HG03432 (cell line): ENCODE results near the gene DBF4B.
A peak's percentile ranks its signal among the peaks of the same experiment; 100 is the strongest.
"Not testable (repeated sequence)": the region's sequence is repeated elsewhere in the genome, so short reads cannot be mapped to it uniquely, and the experiment has no call there.

Experiments
- ATAC-seq: cut with Tn5 transposase; IDR thresholded peaks from one replicate; pipeline ENCODE4 v1.9.1; 2021; ENCODE audit warnings: mild to moderate bottlenecking, moderate library complexity; ENCODE audit not compliant: unreplicated experiment

The DBF4B gene, protein sequence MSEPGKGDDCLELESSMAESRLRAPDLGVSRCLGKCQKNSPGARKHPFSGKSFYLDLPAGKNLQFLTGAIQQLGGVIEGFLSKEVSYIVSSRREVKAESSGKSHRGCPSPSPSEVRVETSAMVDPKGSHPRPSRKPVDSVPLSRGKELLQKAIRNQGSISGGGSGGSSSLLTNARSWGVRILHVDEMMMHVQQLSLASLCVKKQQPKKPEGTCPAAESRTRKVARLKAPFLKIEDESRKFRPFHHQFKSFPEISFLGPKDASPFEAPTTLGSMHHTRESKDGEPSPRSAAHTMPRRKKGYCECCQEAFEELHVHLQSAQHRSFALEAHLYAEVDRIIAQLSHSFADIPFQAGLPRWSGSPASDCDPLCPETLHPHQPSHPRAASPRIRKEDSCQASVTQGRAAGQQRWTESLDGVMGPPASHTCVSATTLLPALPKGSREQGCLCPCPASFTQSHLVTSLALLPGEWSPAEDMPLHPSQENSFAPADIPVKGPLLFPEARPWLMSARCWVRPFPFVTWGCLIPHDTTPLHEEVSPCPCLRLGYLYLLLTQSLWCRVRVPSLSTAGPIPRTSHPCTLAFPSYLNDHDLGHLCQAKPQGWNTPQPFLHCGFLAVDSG

GRCh38 chr17:44708401-44709263, at the start of gene DBF4B:
TSS of gene DBF4B (plus strand) at chr17:44708665. CDS start at chr17:44708821, 156 bp downstream.
- ATAC-seq = no peak

- no peak for ATAC-seq
These were observed 46.6 kb upstream of the DBF4B start for GRCh38 chr17:44661835-44662234.

- ATAC-seq = no peak
These were observed 45.4 kb upstream of the DBF4B start for GRCh38 chr17:44663095-44663494.

GRCh38 chr17:44664867-44665266, 43.6 kb upstream of the DBF4B start:
- no peak for ATAC-seq

DNA sequence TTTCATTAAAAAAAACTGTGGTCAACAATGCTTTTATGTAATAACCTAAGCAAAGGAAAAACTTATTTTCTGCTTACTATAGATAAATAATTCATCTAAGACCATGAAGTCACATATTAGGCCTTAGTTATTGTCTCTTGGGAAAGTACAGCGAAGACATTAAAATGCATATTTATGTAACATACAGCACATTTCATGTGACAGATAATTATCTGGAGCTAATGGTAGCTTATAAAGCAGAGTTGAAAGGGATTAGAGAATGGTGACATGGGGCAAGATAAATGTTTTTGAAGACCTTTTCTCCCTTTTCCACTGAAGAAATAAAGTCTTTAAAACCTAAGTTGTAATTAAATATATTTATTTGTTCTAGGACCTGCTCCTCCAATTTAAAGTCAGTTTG, 42.5 kb upstream of the DBF4B start:
- ATAC-seq = no peak

DNA sequence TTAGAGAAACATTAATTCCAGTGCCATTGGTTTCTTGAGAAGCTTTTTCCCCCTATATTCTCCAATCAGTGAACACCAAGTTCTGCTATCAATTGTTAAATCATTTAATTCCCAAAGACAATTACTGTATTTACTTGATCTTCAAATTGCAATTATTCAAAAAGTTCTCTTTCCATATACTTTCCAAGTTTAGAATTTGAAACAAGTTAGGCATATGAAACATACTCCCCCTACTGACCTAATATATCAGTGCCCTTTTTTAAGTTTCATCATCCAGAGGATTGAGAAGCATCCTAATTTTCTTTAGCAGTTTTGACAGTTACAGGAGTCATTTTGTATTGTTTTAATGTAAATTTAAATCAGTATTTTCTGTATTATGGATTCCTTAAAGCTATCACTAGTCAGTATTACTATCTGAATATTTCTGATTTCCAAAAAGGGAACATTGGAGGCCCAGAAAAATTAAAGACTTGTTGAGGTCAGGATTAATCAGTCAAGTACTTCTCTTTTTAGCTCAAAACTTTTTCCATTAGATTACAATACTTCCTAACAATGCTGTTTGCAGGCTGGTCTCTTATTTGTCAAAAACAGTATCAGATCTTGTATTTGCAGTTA, 35.9 kb upstream of the DBF4B start:
- no peak for ATAC-seq

DNA sequence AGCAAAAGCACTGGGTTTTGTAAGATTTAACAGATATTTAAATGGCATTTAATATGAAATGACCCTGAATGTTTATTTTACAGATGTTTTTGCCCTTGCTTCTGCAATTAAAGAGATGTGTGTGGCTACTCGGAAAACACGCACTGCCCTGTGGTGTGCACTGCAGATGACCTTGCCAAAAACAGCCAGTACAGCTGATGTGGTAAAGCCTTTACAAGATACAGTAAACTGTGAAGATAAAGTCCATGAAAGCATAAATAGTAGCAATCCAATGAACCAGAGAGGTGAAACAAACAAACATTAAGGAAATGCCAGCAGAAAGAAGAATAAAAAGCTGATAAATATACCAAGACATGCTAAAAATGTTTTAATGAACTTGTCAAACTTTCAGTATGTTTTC, 34.6 kb upstream of the DBF4B start:
- no peak for ATAC-seq

DNA sequence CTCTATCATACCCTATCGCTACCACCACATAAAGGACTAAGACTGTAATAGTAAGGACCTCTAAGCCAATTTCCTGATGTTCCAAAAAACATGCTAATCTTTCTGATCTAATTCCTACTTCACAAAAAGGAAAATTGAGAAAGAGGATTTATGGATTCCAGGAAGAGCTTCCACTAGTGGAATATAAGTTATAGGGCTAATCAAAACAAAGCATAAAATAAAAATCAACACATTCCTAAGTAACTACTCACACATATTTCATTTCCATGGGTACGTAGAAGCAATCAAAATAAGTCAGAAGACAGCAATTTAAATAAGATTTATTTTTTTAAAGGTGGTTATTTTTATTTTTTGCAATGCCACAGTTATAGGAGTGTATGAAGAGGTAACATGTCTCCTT, 31.3 kb upstream of the DBF4B start:
- no peak for ATAC-seq

GRCh38 chr17:44683303-44683702, 25.2 kb upstream of the DBF4B start:
- ATAC-seq = not testable (repeated sequence)

GRCh38 chr17:44687756-44688155, 20.7 kb upstream of the DBF4B start:
- no peak for ATAC-seq

GRCh38 chr17:44688200-44688599, 20.3 kb upstream of the DBF4B start:
- no peak for ATAC-seq

DNA sequence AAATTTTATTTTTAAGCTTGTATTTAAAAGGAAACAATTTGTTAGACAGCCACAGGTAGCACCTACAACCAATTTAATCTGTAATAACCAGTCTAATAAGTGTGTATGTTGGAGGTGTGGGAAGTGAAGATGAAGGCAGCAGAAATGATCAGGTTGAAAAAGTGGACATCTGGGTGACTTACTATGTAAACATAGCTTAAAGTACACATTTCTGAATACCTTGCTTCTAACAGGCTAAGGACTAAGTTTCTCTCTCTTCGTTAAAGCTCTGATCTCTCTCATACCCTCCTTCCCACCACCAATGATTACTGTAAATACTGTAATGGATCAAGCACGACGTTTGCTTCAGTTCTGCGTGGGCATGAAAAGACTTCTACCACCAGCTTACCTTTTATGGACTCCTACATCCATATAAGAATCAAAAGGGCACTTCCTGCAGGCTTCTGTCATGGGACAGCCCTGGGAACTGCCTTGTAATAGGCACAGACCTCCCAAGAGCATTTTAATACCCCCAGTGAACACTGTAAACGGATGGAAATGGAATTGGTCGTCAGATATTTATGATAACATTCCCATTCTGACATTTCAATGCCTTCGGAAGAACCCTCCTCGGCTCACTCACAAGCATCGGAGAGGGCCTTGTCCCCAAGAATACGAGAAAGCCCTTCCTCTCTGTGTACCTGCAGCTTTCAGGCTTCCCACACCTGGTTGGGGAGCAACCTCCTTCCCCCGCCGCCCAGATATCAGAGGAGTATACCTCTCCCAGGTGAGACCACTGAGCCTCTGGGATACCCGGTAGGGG, 19.6 kb upstream of the DBF4B start:
- ATAC-seq = peak; percentile 20

DNA sequence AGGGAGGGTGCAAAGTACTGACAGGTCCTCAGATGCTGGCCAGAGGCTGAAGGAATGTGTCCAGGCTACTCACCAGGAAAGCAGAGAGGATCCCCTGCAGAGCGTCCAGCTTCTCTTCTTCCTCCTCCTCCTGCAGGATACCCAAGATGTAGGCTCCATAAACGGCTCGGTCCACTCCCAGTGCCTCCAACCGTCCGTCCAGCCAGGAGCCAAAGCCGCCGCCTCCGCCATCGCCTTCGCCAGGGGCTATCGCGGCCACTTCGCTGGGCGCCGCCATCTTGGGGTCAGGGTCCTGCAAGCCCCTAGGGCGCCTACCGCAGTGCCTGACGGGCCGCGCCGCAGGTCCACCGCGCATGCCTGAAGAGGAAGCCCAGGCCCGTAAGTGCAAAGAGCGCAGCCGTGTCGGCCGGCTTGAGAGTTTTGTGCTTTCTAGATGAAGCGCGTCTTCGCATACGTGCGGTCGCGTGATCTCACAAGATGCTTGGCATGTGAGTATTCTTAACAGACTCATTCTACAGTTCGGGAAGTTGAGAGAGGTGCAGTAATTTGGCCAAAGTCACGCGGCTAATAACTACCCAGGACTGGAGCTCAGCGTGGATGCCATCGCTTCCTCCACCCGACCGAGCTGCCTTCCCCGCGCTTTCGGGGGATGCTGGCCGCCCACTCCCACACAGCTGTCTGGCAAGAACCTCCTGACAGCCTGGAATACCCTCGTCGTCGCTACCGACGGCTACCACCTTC, 18.8 kb upstream of the DBF4B start, which contains the start of gene CCDC43:
Gene CCDC43, minus strand, starts transcription at position 300 of the 741 bp plus-strand sequence. Its CDS starts 23 bp downstream, at position 277.
- peak; percentile 89 for ATAC-seq

- ATAC-seq = not testable (repeated sequence)
These were observed 17.6 kb upstream of the DBF4B start for GRCh38 chr17:44690746-44691306.

DNA sequence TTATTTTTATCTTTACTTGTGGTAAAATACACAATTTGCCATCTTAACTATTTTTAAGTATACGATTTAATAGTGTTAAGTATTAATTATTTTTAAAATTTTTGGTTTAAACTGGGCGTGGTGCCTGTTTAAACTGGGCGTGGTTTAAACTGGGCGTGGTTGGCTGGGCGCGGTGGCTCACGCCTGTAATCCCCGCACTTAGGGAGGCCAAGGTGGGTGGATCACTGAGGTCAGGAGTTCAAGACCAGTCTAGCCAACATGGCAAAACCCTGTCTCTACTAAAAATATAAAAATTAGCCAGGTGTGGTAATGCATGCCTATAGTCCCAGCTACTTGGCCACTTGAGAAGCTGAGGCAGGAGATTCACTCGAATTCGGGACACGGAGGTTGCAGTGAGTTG, 14.9 kb upstream of the DBF4B start:
- ATAC-seq = no peak

GRCh38 chr17:44700288-44700687, 8.2 kb upstream of the DBF4B start:
- ATAC-seq = not testable (repeated sequence)

DNA sequence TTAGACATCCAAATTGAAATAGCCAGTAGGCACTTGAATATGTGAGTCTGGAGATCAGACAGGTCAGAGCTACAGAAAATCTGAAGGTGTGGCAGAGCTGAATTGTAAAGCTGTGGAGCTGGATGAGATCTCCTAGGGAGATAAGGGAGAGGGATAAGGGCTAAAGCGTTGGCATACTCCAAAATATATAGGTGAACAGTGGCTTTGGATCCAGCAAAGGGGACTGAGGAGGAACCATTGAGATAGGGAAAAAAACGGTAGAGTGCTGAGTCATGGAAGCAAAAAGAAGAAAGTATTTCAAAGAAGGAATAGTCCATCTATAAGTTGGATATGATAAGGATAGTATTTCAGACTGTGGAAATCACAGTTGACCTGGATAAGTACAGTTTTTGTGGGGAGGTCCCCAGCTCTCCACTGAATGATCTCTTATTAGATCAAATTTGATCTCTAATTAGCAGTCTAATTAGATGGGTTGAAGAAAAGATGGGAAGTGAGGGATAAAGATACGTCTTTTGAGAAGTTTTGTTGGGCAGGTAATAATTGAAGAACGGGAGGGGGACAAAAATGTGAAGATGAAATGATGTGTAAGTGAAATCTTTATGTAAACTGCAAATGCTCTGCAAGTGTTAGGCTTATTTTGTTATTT, 587 bp upstream of the DBF4B start:
- no peak for ATAC-seq

DNA sequence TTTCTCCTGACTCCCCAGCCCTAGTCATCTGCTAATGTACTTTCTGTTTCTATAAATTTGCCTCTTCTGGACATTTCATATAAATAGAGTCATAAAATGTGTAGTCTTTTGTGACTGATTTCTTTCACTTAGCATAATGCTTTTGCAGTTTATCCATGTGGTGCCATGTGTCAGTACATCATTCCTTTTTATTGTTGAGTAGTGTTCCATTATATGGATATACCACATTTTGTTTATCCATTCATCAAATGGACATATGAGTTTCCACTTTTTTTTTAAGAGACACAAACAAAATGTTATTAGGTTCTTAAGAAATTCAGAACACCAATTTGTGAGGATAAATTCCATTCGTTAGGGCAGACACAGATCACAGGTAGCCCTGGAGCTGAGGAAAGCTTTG, 11.0 kb downstream of the DBF4B start:
- no peak for ATAC-seq

GRCh38 chr17:44722254-44722653, 13.8 kb downstream of the DBF4B start:
- ATAC-seq = no peak
